GM10266 (cell line): ENCODE measurements around the gene CATSPERZ.

Experiments
- DNase-seq: peaks from one replicate; pipeline ENCODE4 v3.0.0; 2012; ENCODE audit errors: extremely low spot score
- TF ChIP-seq, protein P1 (sequence below): IDR thresholded peaks from 2 replicates; pipeline ENCODE4 v1.5.1; 2012; ENCODE audit warnings: mild to moderate bottlenecking, low read depth; ENCODE audit not compliant: control insufficient read depth, insufficient read depth; ENCODE audit errors: missing control alignments

CATSPERZ gene

DNA sequence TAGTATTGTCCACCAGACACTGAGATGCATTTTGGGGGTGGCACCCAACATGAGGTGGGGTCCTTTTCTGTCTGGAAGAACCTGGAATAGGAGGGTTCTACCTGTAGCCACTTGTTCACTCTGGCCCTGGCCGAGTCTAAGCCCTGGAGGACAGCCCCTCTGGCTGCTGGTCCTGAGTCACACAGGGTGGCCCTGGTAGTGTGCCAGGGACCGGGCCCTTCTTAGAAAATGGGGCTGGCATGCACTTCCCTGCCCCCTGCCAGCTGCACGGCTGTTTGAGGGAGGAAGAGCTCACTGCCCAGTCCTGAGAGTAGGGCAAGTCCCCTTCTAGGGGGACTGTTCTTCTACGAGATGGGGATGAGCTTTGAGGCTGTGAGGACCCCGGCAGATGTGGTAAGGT, 46.7 kb upstream of the CATSPERZ start:
- no peak for DNase-seq

DNA sequence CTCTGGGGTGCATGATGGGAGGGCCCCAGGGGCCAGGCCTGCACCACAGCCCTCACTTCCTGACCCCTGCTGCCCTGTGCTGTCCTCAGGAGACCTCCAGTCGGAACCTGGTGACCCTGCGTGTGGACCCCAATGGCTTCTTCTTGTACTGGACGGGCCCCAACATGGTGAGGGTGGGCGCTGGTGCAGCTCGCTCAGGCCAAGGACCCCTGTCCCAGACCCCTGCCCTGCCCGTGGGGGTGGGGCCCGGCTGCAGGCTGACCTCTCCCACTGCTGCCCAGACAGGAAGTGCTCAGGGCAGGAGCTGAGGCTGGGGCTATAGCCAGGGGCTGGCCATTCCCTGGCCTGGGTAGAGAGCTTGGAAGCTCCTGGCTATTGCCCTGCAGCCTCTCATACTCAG, 45.8 kb upstream of the CATSPERZ start:
- TF ChIP-seq, protein P1, sequence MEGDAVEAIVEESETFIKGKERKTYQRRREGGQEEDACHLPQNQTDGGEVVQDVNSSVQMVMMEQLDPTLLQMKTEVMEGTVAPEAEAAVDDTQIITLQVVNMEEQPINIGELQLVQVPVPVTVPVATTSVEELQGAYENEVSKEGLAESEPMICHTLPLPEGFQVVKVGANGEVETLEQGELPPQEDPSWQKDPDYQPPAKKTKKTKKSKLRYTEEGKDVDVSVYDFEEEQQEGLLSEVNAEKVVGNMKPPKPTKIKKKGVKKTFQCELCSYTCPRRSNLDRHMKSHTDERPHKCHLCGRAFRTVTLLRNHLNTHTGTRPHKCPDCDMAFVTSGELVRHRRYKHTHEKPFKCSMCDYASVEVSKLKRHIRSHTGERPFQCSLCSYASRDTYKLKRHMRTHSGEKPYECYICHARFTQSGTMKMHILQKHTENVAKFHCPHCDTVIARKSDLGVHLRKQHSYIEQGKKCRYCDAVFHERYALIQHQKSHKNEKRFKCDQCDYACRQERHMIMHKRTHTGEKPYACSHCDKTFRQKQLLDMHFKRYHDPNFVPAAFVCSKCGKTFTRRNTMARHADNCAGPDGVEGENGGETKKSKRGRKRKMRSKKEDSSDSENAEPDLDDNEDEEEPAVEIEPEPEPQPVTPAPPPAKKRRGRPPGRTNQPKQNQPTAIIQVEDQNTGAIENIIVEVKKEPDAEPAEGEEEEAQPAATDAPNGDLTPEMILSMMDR = no peak
- no peak for DNase-seq

More for the DNA sequence above, 46.7 kb upstream of the CATSPERZ start:
- TF ChIP-seq, protein P1 = no peak

DNA sequence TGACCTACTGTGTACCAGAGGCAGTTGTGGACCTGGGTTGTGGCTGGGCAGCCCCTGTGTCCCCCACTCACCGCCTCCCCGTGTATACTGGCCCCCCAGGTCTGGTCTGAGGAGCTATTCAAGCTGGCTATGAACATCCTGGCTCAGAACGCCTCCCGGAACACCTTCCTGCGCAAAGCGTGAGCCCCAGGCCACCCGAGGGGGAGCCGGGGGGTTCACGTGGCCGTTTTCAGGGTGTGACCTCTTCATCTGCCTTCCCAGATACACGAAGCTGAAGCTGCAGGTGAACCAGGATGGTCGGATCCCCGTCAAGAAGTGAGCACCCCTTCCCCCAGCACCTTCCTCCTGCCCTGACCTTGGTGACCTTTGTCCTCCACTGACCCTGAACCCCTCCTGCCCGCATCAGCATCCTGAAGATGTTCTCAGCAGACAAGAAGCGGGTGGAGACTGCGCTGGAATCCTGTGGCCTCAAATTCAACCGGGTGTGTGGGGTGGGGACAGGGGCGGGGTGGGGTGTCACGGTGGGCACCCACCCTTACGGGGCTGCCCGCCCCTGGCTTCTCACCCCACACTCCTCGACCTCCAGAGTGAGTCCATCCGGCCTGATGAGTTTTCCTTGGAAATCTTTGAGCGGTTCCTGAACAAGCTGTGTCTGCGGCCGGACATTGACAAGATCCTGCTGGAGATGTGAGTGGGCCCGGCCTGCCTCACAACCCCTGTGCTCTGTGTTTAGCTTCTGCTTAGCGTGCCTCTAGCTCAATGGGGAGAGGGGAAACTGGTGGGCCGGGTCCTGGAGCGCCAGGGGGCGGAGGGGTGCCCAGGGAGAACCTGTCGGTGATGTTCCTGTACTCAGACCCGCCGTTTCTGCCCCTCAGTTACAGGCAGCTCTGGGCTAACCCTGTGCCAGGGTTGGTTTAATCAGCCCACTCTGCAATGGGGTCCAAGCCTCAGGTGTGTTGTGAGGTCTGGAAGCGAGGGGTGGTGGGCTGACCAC, 44.7 kb upstream of the CATSPERZ start:
- no peak for DNase-seq
- TF ChIP-seq, protein P1 = no peak

DNA sequence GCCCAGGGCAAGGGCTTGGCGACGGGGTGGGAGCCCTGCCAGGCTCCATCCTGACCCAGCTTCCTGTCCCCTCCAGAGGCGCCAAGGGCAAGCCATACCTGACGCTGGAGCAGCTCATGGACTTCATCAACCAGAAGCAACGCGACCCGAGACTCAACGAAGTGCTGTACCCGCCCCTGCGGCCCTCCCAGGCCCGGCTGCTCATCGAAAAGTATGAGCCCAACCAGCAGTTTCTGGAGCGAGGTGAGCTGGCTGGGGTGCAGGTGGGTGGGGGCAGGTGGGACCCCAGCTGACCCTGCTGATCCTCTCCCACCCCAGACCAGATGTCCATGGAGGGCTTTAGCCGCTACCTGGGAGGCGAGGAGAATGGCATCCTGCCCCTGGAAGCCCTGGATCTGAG, 43.9 kb upstream of the CATSPERZ start:
- TF ChIP-seq, protein P1 = no peak
- no peak for DNase-seq

DNA sequence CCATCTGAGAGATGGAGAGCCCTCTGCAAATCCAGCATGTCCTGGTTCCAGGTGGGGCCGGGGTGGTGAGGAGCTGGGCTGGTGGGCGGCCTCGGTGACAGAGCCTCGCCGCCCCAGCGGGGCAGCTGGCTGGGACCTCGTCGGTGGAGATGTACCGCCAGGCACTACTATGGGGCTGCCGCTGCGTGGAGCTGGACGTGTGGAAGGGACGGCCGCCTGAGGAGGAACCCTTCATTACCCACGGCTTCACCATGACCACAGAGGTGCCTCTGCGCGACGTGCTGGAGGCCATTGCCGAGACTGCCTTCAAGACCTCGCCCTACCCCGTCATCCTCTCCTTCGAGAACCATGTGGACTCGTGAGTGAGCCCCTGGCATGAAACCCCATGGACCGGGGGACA, 41.8 kb upstream of the CATSPERZ start:
- DNase-seq = no peak
- TF ChIP-seq, protein P1 = no peak

DNA sequence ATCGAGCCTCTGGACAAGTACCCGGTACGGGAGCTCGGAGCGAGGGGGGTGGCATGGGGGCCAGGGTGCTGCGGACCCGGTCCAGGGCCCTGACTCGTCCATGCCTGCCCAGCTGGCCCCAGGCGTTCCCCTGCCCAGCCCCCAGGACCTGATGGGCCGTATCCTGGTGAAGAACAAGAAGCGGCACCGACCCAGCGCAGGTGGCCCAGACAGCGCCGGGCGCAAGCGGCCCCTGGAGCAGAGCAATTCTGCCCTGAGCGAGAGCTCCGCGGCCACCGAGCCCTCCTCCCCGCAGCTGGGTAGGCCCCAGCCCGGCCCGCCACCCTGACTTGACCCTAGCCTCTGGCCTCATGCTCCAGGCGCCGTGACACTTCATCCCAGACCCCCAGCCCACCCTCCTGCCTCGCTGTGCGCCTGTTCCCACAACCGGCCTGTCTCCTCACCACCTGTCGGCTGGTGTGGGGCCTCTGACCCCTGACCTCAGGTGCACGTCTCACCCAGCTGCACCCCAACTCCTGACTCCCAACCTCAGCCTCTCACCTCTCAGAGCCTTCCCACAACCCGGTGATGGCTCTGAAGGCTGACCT, 41.1 kb upstream of the CATSPERZ start:
- TF ChIP-seq, protein P1 = no peak
- DNase-seq = no peak
